Measurements from ENCODE around the gene WDR31.
A peak's percentile ranks its signal among the peaks of the same experiment; 100 is the strongest.
"Not testable (repeated sequence)": the region's sequence is repeated elsewhere in the genome, so short reads cannot be mapped to it uniquely, and the experiment has no call there.

The WDR31 gene

DNA sequence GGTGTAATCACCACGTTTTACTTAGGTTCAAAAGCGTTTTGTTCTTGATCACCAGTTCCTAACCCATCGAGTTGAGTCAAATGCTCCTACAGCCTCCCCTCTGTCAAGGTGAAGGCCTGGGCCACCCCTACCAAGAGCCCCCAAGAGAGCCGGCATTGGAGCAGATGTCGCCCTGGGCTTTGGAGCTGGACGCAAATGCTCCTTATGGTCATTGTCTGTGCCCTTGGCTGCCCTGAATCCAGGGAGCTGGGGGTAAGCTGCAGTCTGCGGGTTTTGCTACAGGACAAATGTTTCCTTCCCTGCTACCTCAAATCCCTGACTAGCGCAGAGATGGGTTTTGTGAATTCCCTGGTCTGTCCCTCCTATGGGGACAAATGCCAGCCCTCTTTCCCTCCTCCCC, 41.8 kb downstream of the WDR31 start:
- DNase-seq (ENCODE audit: low read depth in 2 of 2), result no peak

DNA sequence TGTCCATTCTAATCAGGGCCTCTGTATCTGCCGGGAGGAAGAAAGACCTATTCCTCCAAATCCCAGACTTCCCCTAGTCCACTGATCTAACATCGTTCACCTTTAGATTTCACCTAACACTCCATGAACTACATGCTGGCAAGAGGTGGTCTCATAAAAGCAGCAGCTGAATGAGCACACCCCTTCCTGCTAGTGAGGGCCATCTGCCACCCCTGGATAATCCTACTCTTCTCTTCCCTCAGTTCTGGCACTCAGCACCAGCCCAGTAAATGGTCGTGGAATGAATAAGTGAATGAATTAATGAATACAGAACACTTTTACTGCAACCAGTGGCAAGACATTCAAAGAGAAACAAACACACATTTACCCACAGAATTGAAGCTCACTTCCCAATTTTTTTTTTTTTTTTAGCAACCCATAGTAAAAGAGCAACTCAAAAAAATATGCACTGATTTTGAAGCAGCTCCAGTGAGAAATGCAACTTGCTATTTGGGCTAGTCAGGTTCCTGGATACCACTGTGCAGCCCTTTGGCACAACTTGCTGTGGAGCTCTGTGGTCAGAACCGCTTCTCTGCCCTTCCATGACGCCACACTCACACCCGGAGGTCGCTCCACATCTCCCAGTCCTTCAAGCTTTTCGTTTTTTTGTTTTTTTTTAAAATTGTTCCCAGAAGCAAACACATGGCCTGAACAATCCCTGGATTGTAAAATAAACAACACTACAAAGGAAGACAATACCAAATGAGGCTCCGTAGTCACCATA, 43.1 kb downstream of the WDR31 start:
- no peak for DNase-seq (ENCODE audit: low read depth in 2 of 2)

DNA sequence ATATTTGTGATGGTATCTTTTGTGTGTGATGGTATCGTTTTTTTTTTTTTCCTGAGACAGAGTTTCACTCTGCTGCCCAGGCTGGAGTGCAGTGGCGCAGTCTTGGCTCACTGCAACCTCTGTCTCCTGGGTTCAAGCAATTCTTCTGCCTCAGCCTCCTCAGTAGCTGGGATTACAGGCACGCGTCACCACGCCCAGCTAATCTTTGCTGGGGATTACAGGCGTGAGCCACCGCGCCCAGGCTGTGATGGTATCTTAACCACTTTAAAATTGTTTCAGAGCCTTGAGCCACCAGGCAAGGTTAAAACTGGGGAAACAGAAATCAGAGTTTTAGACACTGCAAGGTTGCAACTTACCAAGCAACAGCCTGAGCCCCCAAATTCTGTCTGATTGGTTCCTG, 43.8 kb downstream of the WDR31 start:
- not testable (repeated sequence) for DNase-seq (ENCODE audit: low read depth in 2 of 2)

DNA sequence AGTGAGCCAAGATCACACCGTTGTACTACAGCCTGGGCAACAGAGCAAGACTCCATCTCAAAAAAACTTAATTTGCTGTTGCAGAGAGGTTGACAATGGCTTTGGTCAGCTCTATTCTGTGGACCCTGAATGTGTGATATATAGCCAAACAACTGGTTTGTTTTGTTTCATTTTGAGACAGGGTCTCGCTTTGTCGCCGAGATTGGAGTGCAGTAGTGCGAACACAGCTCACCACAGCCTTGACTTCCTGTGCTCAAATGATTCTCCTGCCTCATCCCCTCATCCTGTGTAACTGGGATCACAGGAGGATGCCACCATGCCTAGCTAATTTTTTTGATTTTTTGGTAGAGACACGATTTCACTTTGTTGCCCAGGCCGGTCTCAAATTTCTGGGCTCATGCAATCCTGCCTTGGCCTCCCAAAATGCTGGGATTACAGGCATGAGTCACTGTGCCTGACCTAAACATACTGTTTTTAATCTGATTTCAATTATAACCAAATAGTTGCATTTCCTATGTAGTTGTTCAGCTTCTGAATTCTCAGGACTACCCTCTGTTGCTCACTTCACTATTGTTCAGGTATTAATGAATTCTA, 46.7 kb downstream of the WDR31 start:
- DNase-seq (ENCODE audit: low read depth in 2 of 2), result no peak

DNA sequence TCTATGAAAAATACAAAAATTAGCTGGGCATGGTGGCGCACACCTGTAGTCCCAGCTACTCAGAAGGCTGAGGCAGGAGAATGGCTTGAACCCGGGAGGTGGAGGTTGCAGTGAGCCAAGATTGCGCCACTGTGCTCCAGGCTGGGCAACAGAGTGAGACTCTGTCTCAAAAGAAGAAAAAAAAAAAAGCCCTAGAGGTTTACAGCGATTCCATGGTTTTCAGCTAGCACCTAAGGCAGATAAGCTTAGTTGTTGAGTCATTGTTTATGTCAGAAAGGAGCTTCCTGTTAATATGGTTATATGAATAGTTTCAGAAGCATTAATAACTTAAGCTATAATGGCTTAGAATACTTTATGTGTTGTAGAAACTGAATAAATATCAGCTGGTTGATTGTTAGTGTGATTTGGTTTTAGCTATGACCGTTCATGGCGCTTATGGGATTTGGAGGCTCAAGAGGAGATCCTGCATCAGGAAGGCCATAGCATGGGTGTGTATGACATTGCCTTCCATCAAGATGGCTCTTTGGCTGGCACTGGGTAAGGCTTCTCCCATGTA, 49.9 kb downstream of the WDR31 start:
- DNase-seq (ENCODE audit: low read depth in 2 of 2), result no peak

DNA sequence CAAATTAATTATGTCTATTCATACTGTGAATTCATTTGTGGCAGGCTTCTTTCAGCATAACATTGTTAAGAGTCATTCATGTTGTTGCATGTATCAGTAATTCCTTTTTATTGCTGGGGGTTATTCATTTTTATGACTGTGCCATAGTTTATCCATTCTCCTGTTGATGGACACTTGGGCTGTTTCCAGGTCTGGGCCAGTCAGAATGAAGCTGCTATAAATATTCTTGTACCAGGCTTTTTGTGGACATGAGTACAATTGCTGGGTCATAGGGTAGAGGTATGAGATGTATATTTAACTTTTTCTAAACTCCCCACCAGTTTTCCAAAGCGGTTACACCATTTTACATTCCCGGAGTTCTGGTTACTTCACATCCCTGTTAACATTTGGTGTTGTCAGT, 51.0 kb downstream of the WDR31 start:
- no peak for DNase-seq (ENCODE audit: low read depth in 2 of 2)

DNA sequence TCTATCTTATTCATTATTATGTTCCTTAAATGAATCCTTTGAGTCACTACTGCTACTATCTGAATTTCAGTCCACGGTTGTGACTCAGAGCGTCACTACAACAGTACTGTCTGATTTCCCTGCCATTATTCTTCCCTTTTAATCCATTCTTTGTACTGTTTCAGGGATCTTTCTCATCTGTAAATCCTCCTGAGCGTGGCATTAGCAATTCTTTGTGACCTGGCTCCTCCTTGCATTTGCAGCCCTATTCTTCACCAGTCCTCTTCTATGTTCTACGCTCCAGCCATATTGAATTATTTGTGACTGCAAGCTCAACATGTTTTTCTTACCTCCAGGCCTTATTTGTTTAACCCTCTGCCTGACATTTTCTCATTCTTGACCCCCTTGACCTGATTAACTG, 58.7 kb downstream of the WDR31 start:
- DNase-seq (ENCODE audit: low read depth in 2 of 2), result no peak

DNA sequence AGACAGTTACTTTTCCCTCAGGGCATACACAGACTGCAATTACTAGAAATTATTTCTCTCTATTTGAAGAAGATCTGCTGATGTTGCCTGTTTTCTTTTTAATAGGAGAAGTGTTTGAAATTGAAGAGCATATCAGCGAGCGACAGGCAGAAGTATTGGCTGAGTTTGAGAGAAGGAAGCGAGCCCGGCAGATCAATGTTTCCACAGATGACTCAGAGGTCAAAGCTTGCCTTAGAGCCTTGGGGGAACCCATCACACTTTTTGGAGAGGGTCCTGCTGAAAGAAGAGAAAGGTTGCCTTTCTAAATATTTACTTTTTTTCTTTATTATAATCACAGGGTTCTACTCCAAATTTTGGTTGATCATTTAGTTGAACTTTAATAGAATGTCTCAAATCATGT, 61.2 kb downstream of the WDR31 start:
- DNase-seq (ENCODE audit: low read depth in 2 of 2), result no peak

DNA sequence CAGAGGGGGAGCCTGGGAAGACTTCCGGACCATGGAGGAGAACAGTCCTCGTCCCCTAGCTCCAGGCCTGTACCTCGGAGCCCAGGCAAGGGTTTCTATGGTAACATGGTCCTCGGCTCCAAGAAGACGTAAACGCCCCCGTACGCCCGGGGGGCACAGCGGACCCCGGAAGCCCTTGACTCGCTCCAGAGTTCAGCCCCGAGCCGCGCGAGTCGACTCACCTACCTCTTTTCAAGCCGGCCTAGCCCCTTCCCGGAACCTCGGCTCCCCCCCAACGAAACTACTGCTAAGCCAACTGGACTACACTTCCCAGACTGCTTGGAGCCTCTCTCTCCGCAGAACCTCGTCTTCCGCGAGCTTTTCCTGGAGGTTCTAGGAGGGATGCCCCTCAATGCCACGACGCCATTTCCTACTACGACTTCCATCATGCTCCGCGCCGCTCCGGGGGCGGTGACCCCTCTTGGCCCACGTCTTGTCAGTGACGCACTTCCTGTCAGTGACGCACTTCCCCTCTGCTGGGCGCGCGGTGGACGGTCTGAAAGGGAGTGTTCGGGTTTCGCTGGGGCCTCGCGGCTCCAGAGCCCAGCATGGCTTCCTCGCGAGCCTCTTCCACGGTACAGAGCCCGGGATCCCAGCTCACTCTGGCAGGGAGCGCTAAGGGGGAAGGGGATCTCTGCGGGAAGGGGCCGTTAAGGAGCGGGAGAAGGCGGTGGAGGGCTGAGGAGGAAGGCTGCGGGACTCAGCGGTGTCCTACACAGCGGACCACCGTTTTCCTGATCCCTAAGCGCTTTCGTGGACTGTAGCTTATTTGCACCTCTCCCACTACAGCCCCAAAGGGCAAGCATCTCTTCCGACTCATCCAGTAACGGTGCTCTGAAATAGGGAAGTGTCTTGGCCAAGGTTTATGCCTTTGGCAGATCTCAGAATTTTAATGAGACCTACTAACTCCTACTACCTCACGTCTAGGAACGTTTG, 64.6 kb downstream of the WDR31 start, which contains the start of the genes CDC26 and PRPF4:
Gene CDC26, minus strand, starts transcription at position 416 of the 975 bp plus-strand sequence. CDS start 3,065 bp downstream, outside the sequence.
Gene PRPF4, plus strand, starts transcription at position 502 of the 975 bp plus-strand sequence. Its CDS starts 86 bp downstream, at position 588.
- DNase-seq (ENCODE audit: low read depth in 2 of 2), result peak; percentile 93 to 94

DNA sequence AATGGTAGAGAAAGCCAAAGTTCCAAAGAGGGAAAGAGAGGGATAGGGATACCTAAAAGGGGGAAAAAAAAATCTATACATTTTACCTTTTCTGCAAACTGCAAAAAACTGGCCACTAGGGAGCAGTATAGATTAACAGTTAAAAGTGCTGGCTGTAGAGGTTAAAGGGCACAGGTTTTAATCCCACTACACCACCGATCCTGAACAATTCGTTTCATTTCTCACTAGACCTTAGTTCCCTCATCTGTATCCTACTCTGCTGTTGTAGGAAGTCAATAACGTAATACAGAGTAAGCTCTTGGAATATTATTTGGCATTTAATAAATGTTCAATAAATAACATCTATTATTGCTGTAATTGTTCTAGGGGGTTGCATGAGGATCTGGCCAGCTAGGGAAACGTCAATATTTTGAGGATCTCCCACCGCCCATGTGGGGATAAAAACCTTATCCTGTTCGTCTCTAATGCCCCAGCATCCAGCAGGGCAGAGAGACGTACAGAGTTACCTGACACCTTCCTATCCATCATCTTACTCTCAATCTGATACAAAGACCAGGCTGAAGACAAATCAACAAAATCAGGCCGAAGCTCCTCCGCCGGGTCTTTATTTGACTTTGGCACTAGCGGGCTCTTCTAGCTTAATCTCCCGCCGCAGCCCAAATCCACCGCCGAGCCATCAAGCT, 65.5 kb downstream of the WDR31 start:
- no peak for DNase-seq (ENCODE audit: low read depth in 2 of 2)

DNA sequence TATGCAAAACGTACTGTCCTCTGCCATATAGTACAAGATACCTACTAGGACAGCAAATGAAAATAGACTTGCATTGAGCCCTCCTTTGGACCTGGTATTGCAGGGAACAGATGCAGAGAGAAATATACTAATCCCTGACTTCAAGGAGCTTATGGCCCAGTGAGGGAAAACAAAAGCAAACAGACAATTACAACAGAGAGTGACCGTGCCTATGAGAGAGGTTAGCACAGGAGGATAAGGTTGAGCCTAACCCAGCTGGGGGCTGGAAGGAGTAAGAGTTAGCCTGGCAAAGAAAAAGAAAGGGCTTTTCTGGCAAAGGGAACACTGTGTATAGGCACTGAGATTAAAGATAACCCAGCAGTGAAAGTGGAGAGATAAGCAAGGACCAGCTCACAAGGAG, 70.2 kb downstream of the WDR31 start:
- no peak for DNase-seq (ENCODE audit: low read depth in 2 of 2)

DNA sequence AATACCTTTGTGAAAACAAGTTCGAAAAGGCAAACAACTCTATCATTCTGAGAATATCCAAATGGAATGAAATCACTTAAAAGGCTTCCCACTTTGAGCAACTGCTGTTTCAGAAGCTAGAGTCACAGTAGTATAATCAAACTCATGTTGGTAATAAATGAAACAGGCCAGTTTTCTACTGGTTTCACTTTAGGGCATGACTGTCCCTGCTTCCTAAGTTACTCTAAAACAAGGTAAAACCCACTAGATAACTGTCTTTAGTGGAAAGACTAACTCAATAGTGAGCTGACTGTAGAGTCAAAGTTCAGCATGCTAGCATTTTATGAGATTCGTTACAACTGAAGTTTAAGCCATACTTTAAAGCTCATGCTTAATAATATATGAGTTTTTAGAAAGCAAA, 70.7 kb downstream of the WDR31 start:
- no peak for DNase-seq (ENCODE audit: low read depth in 2 of 2)

DNA sequence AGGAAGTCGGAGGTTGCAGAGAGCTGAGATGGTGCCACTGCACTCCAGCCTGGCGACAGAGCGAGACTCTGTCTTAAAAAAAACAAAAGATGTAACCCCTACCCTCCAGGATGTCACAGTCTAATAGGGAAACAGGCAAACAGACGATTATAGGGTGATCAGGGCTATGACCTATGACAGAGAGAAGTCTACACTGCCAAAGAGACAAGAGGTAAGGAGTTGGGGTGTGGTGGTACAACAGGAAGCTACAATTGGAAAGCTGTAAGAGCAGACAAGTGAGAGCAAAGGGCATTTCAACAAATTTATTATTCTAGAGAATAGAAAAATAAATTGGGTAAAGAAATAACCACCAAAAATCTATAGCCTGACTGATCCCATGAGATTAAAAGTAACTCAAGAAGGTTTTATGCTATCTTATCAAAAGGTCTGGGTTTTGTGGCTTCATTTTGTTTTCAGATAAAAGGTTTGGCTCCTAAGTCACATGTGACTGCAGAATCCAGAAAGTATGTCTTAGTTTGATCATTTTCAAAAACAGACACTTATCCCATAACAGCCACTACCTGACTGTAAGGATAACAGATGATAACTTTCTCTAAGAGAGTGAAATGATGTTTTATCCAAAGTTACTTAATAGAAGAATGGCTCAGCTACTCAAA, 72.0 kb downstream of the WDR31 start:
- no peak for DNase-seq (ENCODE audit: low read depth in 2 of 2)

DNA sequence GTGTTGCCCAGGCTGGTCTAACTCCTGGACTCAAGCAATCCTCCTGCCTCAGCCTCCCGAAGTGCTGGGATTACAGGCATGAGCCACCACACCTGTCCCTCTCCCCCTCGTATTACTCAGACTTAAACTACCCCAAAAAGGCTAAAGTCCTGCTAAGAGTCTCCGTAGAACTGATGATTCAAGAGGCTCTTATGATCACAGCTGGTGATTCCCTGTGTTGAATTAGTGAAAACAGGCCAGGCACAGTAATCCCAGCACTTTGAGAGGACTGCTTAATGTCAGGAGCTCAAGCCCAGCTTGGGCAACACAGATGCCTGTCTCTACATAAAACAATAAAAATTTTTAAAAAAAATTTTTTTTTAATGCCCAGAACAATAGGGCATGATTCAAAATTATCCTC, 73.9 kb downstream of the WDR31 start:
- DNase-seq (ENCODE audit: low read depth in 2 of 2), result no peak
